Limb (tissue), 2 donors: ENCODE results near the gene CLEC18B.
"Not testable (repeated sequence)": the region's sequence is repeated elsewhere in the genome, so short reads cannot be mapped to it uniquely, and the experiment has no call there.

ENCODE experiments used
- DNase-seq, 2 donors: peaks; one replicate each; pipeline ENCODE4 v3.0.0-alpha.2; 2016; ENCODE audit errors: extremely low spot score in 2 of 2

CLEC18B gene

GRCh38 chr16:74420612-74421481 lies at the start of gene CLEC18B:
TSS of gene CLEC18B (minus strand) at chr16:74421478. CDS start at chr16:74421270, 208 bp downstream.
- not testable (repeated sequence) for DNase-seq

GRCh38 chr16:74469946-74470478 lies 48.7 kb upstream of the CLEC18B start:
- DNase-seq = no peak

- no peak for DNase-seq
These were observed 47.7 kb upstream of the CLEC18B start for GRCh38 chr16:74468807-74469525.

- no peak for DNase-seq
These were observed 45.6 kb upstream of the CLEC18B start for GRCh38 chr16:74466872-74467271.

- DNase-seq = no peak
These were observed 44.8 kb upstream of the CLEC18B start for GRCh38 chr16:74465851-74466685.

GRCh38 chr16:74465281-74465680 lies 44.0 kb upstream of the CLEC18B start:
- no peak for DNase-seq

- no peak for DNase-seq
These were observed 42.6 kb upstream of the CLEC18B start for GRCh38 chr16:74463888-74464287.

- DNase-seq = no peak
These were observed 41.1 kb upstream of the CLEC18B start for GRCh38 chr16:74462361-74462760.

GRCh38 chr16:74461826-74462225 lies 40.5 kb upstream of the CLEC18B start:
- DNase-seq = no peak

GRCh38 chr16:74460542-74460941 lies 39.3 kb upstream of the CLEC18B start:
- DNase-seq = no peak

- DNase-seq = no peak
These were observed 35.0 kb upstream of the CLEC18B start for GRCh38 chr16:74456290-74456625.

- no peak for DNase-seq
These were observed 34.5 kb upstream of the CLEC18B start for GRCh38 chr16:74455619-74456289.

GRCh38 chr16:74455213-74455612 lies 33.9 kb upstream of the CLEC18B start:
- no peak for DNase-seq

GRCh38 chr16:74451951-74452758 lies 30.9 kb upstream of the CLEC18B start:
- no peak for DNase-seq

- no peak for DNase-seq
These were observed 29.9 kb upstream of the CLEC18B start for GRCh38 chr16:74450967-74451760.

- no peak for DNase-seq
These were observed 29.0 kb upstream of the CLEC18B start for GRCh38 chr16:74450236-74450635.

- no peak for DNase-seq
These were observed 28.2 kb upstream of the CLEC18B start for GRCh38 chr16:74449470-74449869.

- no peak for DNase-seq
These were observed 27.7 kb upstream of the CLEC18B start for GRCh38 chr16:74448990-74449389.

GRCh38 chr16:74447578-74447977 lies 26.3 kb upstream of the CLEC18B start:
- DNase-seq = no peak
